IMR-90 (cell line): Measurements from ENCODE around the gene PHETA1. TPM values are rescaled to one million over a fixed set of nuclear protein-coding genes. Genes with fewer than 3 reads are reported as not detected.

Experiments used
- ATAC-seq: fragments of 200-7000 bp; cut with Tn5 transposase; 2 replicates; pipeline ENCODE4 v1.9.1; 2020; ENCODE audit warnings: low read depth, mild to moderate bottlenecking, moderate library complexity
- BruUV-seq: library from RNA; stranded (reverse); fragments of 400-500 nt; replicated peaks from 2 replicates; lab custom pipeline; 2021; lab: Mats Ljungman, UMichigan
- CTCF ChIA-PET: fragments of 300-600 bp; formaldehyde crosslinking; extraction: SDS; loops from one replicate; lab custom pipeline; 2021; ENCODE audit warnings: antibody characterized with exemption; lab: Yijun Ruan, JAX
- POLR2A ChIA-PET: fragments of 300-600 bp; sonication (Branson Sonifier 250); formaldehyde crosslinking; loops from one replicate; lab custom pipeline; 2022; ENCODE audit warnings: antibody characterized with exemption; ENCODE audit not compliant: unreplicated experiment; lab: Charles Lee
- DNase-seq: peaks from one replicate; pipeline ENCODE4 v3.0.0; 2013
- H2AFZ ChIP-seq: replicated peaks from 2 replicates; pipeline ENCODE3; 2013; ENCODE audit warnings: low read length, mild to moderate bottlenecking; ENCODE audit not compliant: poor library complexity
- H2AK5ac ChIP-seq: 2 replicates; pipeline ENCODE4 v1.6.1; 2013; ENCODE audit warnings: low read depth, low read length, inconsistent platforms
- H2AK9ac ChIP-seq: replicated peaks from 2 replicates; pipeline ENCODE3; 2013; ENCODE audit warnings: mild to moderate bottlenecking, low read depth, low read length, moderate library complexity; ENCODE audit not compliant: poor library complexity
- H2BK120ac ChIP-seq: 2 replicates; pipeline ENCODE4 v1.6.1; 2013; ENCODE audit warnings: low read depth, low read length, inconsistent platforms
- H2BK15ac ChIP-seq: 3 replicates; pipeline ENCODE4 v1.6.1; 2013; ENCODE audit warnings: low read depth, low read length, inconsistent platforms
- H2BK20ac ChIP-seq: 2 replicates; pipeline ENCODE4 v1.6.1; 2013; ENCODE audit warnings: low read depth, mild to moderate bottlenecking, inconsistent platforms, low read length, moderate library complexity
- H2BK5ac ChIP-seq: 2 replicates; pipeline ENCODE4 v1.6.1; 2013; ENCODE audit warnings: mild to moderate bottlenecking, low read depth, low read length, inconsistent platforms; ENCODE audit not compliant: poor library complexity, severe bottlenecking
- H3K14ac ChIP-seq: replicated peaks from 2 replicates; pipeline ENCODE4 v1.6.1; 2013; ENCODE audit warnings: low read depth, low read length, inconsistent platforms
- H3K18ac ChIP-seq: 2 replicates; pipeline ENCODE4 v1.6.1; 2013; ENCODE audit warnings: low read depth, low read length, control low read depth
- H3K23ac ChIP-seq: 2 replicates; pipeline ENCODE4 v1.6.1; 2013; ENCODE audit warnings: low read depth, low read length, inconsistent platforms
- H3K27ac ChIP-seq: 2 replicates; pipeline ENCODE4 v1.5.1; 2013; ENCODE audit warnings: mild to moderate bottlenecking, control low read depth, low read length; ENCODE audit not compliant: insufficient read depth
- H3K27me3 ChIP-seq: 2 replicates; pipeline ENCODE4 v1.6.1; 2013; ENCODE audit warnings: low read length; ENCODE audit not compliant: control insufficient read depth, insufficient read depth
- H3K36me3 ChIP-seq: 2 replicates; pipeline ENCODE4 v1.6.1; 2013; ENCODE audit warnings: low read length, mixed read lengths; ENCODE audit not compliant: control insufficient read depth, insufficient read depth
- H3K4ac ChIP-seq: 2 replicates; pipeline ENCODE4 v1.6.1; 2013; ENCODE audit warnings: low read depth, low read length, inconsistent platforms
- H3K4me1 ChIP-seq: 2 replicates; pipeline ENCODE4 v1.6.1; 2013; ENCODE audit warnings: low read length, mixed read lengths; ENCODE audit not compliant: control insufficient read depth, insufficient read depth
- H3K4me2 ChIP-seq: 2 replicates; pipeline ENCODE4 v1.6.1; 2013; ENCODE audit warnings: low read depth, mild to moderate bottlenecking, control low read depth, low read length, moderate library complexity
- H3K4me3 ChIP-seq: 2 replicates; pipeline ENCODE4 v1.5.1; 2013; ENCODE audit warnings: low read depth, mild to moderate bottlenecking, control low read depth, low read length, moderate library complexity; ENCODE audit not compliant: insufficient read depth
- H3K56ac ChIP-seq: 2 replicates; pipeline ENCODE4 v1.6.1; 2013; ENCODE audit warnings: low read length, inconsistent platforms; ENCODE audit not compliant: insufficient read depth; ENCODE audit errors: extremely low read depth
- H3K79me1 ChIP-seq, 2 experiments: 2 replicates each; pipeline ENCODE4 v1.6.1; 2013; ENCODE audit warnings: low read length in 2 of 2, inconsistent platforms in 1 of 2, low read depth in 1 of 2
- H3K9ac ChIP-seq: 2 replicates; pipeline ENCODE4 v1.6.1; 2013; ENCODE audit warnings: low read depth, low read length, control low read depth
- H3K9me1 ChIP-seq: 2 replicates; pipeline ENCODE4 v1.6.1; 2013; ENCODE audit warnings: low read length, inconsistent platforms; ENCODE audit not compliant: insufficient read depth
- H3K9me3 ChIP-seq: 2 replicates; pipeline ENCODE4 v1.6.1; 2013; ENCODE audit warnings: low read length; ENCODE audit not compliant: control insufficient read depth, insufficient read depth
- H4K20me1 ChIP-seq: 2 replicates; pipeline ENCODE4 v1.6.1; 2013; ENCODE audit warnings: low read length, inconsistent platforms; ENCODE audit not compliant: insufficient read depth
- H4K5ac ChIP-seq: 2 replicates; pipeline ENCODE4 v1.6.1; 2013; ENCODE audit warnings: mild to moderate bottlenecking, low read depth, low read length, control low read depth
- H4K8ac ChIP-seq, 2 experiments: 2 replicates each; pipeline ENCODE4 v1.6.1; 2013; ENCODE audit warnings: low read depth in 2 of 2, low read length in 2 of 2, control low read depth in 1 of 2, inconsistent platforms in 1 of 2
- H4K91ac ChIP-seq: 2 replicates; pipeline ENCODE4 v1.6.1; 2013; ENCODE audit warnings: low read depth, low read length, inconsistent platforms; ENCODE audit not compliant: insufficient read depth
- BHLHE40 ChIP-seq: fragments of 150-350 bp; IDR thresholded peaks from 2 replicates; pipeline ENCODE4 v1.6.1; 2016; ENCODE audit warnings: mild to moderate bottlenecking, low read depth, low read length
- CEBPB ChIP-seq: IDR thresholded peaks from 2 replicates; pipeline ENCODE4 v1.6.1; 2012; ENCODE audit warnings: low read depth, low read length, improper control_type of control experiment
- CHD1 ChIP-seq: IDR thresholded peaks from 2 replicates; pipeline ENCODE4 v1.6.1; 2012; ENCODE audit warnings: low read depth, low read length, improper control_type of control experiment
- FOS ChIP-seq: fragments of 150-350 bp; IDR thresholded peaks from 2 replicates; pipeline ENCODE4 v1.6.1; 2016; ENCODE audit warnings: low read depth, low read length
- MAFK ChIP-seq: IDR thresholded peaks from 2 replicates; pipeline ENCODE4 v1.6.1; 2012; ENCODE audit warnings: low read depth, low read length, improper control_type of control experiment
- NFE2L2 ChIP-seq: fragments of 150-350 bp; IDR thresholded peaks from 2 replicates; pipeline ENCODE4 v1.6.1; 2016; ENCODE audit warnings: low read depth, mild to moderate bottlenecking, low read length
- POLR2A ChIP-seq: IDR thresholded peaks from 2 replicates; pipeline ENCODE4 v1.6.1; 2012; ENCODE audit warnings: mild to moderate bottlenecking, low read depth, low read length
- RAD21 ChIP-seq: IDR thresholded peaks from 2 replicates; pipeline ENCODE4 v1.6.1; 2012; ENCODE audit warnings: low read length, improper control_type of control experiment
- SMC3 ChIP-seq: fragments of 150-350 bp; IDR thresholded peaks from 2 replicates; pipeline ENCODE4 v1.6.1; 2016; ENCODE audit warnings: low read depth, mild to moderate bottlenecking, antibody characterized with exemption, low read length, moderate library complexity
- WGBS, 2 experiments: methylation state at CpG; one replicate each; pipeline versions ENCODE4 v1.1.5 to v1.1.7; 2013; ENCODE audit warnings: missing lambda C conversion rate in 2 of 2; ENCODE audit not compliant: insufficient read length in 1 of 2; ENCODE audit errors: extremely low coverage in 2 of 2; 5-methylcytosine and 5-hydroxymethylcytosine counted together
- dilution Hi-C: fragments of 300-500 bp; cut with HindIII; formaldehyde crosslinking; loops from one replicate; pipeline ENCODE4 v1.14.3; 2018; ENCODE audit warnings: low sequenced_read_pairs; ENCODE audit not compliant: unreplicated experiment
- in situ Hi-C: fragments of 300-500 bp; cut with MboI; formaldehyde crosslinking; loops from 3 replicates; pipeline ENCODE4 v1.14.3; 2019; ENCODE audit warnings: low sequenced_read_pairs, inconsistent platforms, mixed read lengths
- intact Hi-C: fragments of 100-400 bp; cut with micrococcal nuclease; formaldehyde crosslinking; loops from 2 replicates; pipeline ENCODE4 v1.10.0; 2022
- polyA plus RNA-seq, 3 experiments: library from polyadenylated mRNA; depleted of rRNA; stranded (reverse); fragments of >200 nt; gene quantifications; 2 replicates each; pipeline ENCODE4 v1.2.3, GENCODE V29; 2012; ENCODE audit warnings: low replicate concordance in 1 of 3
- total RNA-seq: library from RNA; depleted of rRNA; stranded (reverse); fragments of >200 nt; gene quantifications from 2 replicates; pipeline ENCODE4 v1.2.3, GENCODE V29; 2012
- TF ChIP-seq, protein P1 (sequence below): fragments of 150-350 bp; IDR thresholded peaks from 2 replicates; pipeline ENCODE4 v1.6.1; 2016; ENCODE audit warnings: low read depth, mild to moderate bottlenecking, low read length, moderate library complexity, borderline replicate concordance
- TF ChIP-seq, protein P2 (sequence below): fragments of 150-350 bp; IDR thresholded peaks from 2 replicates; pipeline ENCODE4 v1.6.1; 2017; ENCODE audit warnings: mild to moderate bottlenecking, antibody characterized with exemption, low read length, low read depth

PHETA1 gene
- total and polyA plus RNA-seq, 2 of the 4 experiments (the other 2 are of a cell fraction): 3.2 to 6.6 TPM

DNA sequence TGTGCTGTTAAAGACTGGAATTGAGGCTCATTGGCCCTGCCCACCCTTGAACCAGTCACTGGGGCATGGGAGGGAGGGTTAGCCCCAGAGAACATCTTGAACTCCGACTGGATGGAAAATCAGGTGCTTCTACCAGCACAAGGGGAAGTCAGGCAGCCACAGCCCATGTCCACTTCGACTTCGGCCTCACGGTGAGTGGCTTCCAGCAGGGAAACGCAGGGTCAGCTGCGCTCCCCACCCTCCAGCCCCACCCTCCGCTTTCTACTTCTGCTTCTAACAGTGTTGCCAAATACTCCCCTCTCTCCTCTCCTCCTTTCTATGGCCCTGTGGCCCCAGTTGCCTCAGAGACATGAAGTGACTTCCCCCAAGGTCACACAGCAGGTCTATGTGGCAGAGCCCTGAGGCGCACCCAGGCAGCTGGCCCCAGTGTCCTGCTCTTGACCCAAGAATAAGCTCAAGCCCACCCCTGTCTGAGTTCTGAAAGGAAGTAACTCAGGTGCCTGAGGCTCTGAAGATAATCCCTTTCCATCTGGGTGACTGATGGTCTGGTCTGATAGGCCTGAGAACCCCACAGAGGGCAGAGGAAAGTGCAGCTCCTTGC, 24.9 kb upstream of the PHETA1 start (continued):
- TF ChIP-seq, protein P1, sequence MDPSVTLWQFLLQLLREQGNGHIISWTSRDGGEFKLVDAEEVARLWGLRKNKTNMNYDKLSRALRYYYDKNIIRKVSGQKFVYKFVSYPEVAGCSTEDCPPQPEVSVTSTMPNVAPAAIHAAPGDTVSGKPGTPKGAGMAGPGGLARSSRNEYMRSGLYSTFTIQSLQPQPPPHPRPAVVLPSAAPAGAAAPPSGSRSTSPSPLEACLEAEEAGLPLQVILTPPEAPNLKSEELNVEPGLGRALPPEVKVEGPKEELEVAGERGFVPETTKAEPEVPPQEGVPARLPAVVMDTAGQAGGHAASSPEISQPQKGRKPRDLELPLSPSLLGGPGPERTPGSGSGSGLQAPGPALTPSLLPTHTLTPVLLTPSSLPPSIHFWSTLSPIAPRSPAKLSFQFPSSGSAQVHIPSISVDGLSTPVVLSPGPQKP: no peak
- no peak for TF ChIP-seq RAD21
- TF ChIP-seq CEBPB: no peak
- no peak for TF ChIP-seq BHLHE40
- TF ChIP-seq NFE2L2: no peak

DNA sequence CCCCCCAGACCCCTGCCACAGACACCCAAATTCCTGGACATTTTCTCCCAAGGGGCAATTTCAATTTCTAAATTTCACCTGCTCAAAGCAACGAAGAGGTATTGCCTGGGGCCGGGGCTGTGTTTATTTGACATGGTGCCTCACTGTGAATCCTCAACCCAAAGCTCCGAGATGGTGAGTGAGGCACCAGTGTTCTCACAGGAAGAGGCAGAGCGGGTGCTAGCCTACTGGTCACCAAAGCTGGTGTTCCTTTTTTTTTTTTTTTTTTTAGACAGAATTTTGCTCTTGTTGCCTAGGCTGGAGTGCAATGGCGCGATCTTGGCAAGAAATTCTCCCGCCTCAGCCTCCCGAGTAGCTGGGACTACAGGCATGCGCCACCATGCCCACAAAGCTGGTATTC, 22.0 kb upstream of the PHETA1 start:
- Histone ChIP-seq H3K4me3 (no peak overlapping the region), H3K23ac (no peak overlapping the region), H3K27ac (no peak overlapping the region), H3K18ac (no peak overlapping the region), H3K36me3 (no peaks in the 10 kb centered on the region), H4K20me1 (no peaks in the 10 kb centered on the region), H3K9me3 (no peaks in the 10 kb centered on the region), H2AK5ac (no peak overlapping the region), H3K56ac (no peak overlapping the region), H4K5ac (no peak overlapping the region), H2BK20ac (no peak overlapping the region), H2BK15ac (no peak overlapping the region), H3K27me3 (peaks cover 8% of the 10 kb centered on the region; the same call in 1 of the 2 replicates), H3K4me2 (no peak overlapping the region), H2BK5ac (no peak overlapping the region), H3K9me1 (no peaks in the 10 kb centered on the region), H3K4ac (no peak overlapping the region), H2AK9ac (no peak overlapping the region), H4K91ac (no peak overlapping the region), H3K9ac (no peak overlapping the region), H3K4me1 (0 out of 2 replicates have a peak, but pooled peaks cover 3% of the 10 kb centered on the region), H3K79me1 (no peaks in the 10 kb centered on the region), H3K14ac (no peak overlapping the region), H2BK120ac (no peak overlapping the region), H4K8ac (no peak overlapping the region), H2AFZ (no peak overlapping the region)
- TF ChIP-seq SMC3 (no peak), FOS (no peak), POLR2A (no peak), BHLHE40 (no peak), CHD1 (no peak), MAFK (no peak), NFE2L2 (no peak)
- TF ChIP-seq, protein P2, sequence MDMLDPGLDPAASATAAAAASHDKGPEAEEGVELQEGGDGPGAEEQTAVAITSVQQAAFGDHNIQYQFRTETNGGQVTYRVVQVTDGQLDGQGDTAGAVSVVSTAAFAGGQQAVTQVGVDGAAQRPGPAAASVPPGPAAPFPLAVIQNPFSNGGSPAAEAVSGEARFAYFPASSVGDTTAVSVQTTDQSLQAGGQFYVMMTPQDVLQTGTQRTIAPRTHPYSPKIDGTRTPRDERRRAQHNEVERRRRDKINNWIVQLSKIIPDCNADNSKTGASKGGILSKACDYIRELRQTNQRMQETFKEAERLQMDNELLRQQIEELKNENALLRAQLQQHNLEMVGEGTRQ: no peak
- no TSS peak for BruUV-seq
- ChIA-PET POLR2A (no interaction called here), CTCF (no interaction called here)
- no peak for DNase-seq
- dilution Hi-C loops (no loop called here), in situ Hi-C loops (no loop called here), intact Hi-C loops (no loop called here)
- WGBS, 2 experiments: 75% methylated on average over 6 of the region's 9 CpGs; no CpG with 5 or more reads in 1 of the 2 experiments
- ATAC-seq: no peak
